OCI-LY1 (cell line): ENCODE results near the gene DDR1.
"Not testable (repeated sequence)": the region's sequence is repeated elsewhere in the genome, so short reads cannot be mapped to it uniquely, and the experiment has no call there.

Experiments
- H2AFZ ChIP-seq: fragments of 200-600 bp; sonication (generic), shearing (Covaris generic); 2 replicates; pipeline ENCODE4 v1.6.0; 2014; ENCODE audit warnings: antibody characterized with exemption, mild to moderate bottlenecking, low read length
- H3F3A ChIP-seq: fragments of 200-600 bp; sonication (generic), shearing (Covaris generic); 2 replicates; pipeline ENCODE4 v1.6.0; 2014; ENCODE audit warnings: mild to moderate bottlenecking, antibody characterized with exemption, low read length, moderate library complexity; ENCODE audit not compliant: insufficient read depth
- H3K27ac ChIP-seq: fragments of 200-600 bp; sonication (generic); 2 replicates; pipeline ENCODE4 v1.5.1; 2014; ENCODE audit warnings: low read length, mixed run types, mild to moderate bottlenecking, low read depth; ENCODE audit not compliant: poor library complexity, severe bottlenecking
- H3K27me3 ChIP-seq: fragments of 200-600 bp; sonication (generic); 2 replicates; pipeline ENCODE4 v1.6.0; 2014; ENCODE audit warnings: antibody characterized with exemption, mild to moderate bottlenecking, low read length, moderate library complexity; ENCODE audit not compliant: insufficient read depth
- H3K36me3 ChIP-seq: fragments of 200-600 bp; sonication (generic); 2 replicates; pipeline ENCODE4 v1.6.1; 2014; ENCODE audit warnings: mild to moderate bottlenecking, antibody characterized with exemption, low read length, moderate library complexity, mixed read lengths; ENCODE audit not compliant: insufficient read depth
- H3K4me1 ChIP-seq: fragments of 200-600 bp; sonication (generic); 2 replicates; pipeline ENCODE4 v1.5.1; 2014; ENCODE audit warnings: mild to moderate bottlenecking, low read length, moderate library complexity; ENCODE audit not compliant: insufficient read depth, severe bottlenecking
- H3K4me2 ChIP-seq: fragments of 200-600 bp; sonication (generic), shearing (Covaris generic); 2 replicates; pipeline ENCODE4 v1.6.1; 2014; ENCODE audit warnings: low read length
- H3K4me3 ChIP-seq: fragments of 200-600 bp; sonication (generic); 2 replicates; pipeline ENCODE4 v1.5.1; 2014; ENCODE audit warnings: low read length, low read depth, mild to moderate bottlenecking, mixed read lengths; ENCODE audit not compliant: poor library complexity, severe bottlenecking
- H3K79me2 ChIP-seq: fragments of 200-600 bp; shearing (Covaris generic); 2 replicates; pipeline ENCODE4 v1.6.1; 2016; ENCODE audit warnings: mixed run types, low read length, mixed read lengths; ENCODE audit not compliant: insufficient read depth
- H3K9ac ChIP-seq: fragments of 200-600 bp; sonication (generic), shearing (Covaris generic); 2 replicates; pipeline ENCODE4 v1.6.1; 2014; ENCODE audit warnings: mild to moderate bottlenecking, low read length, mixed read lengths
- H3K9me2 ChIP-seq: fragments of 200-600 bp; sonication (generic), shearing (Covaris generic); 2 replicates; pipeline ENCODE4 v1.6.1; 2014; ENCODE audit warnings: low read depth, mild to moderate bottlenecking, low read length, mixed read lengths
- H3K9me3 ChIP-seq: fragments of 200-600 bp; shearing (Covaris generic); 2 replicates; pipeline ENCODE4 v1.6.1; 2014; ENCODE audit warnings: low read length, mixed read lengths
- H4K20me1 ChIP-seq: fragments of 200-600 bp; sonication (generic), shearing (Covaris generic); 2 replicates; pipeline ENCODE4 v1.6.0; 2016; ENCODE audit warnings: mild to moderate bottlenecking, low read length; ENCODE audit not compliant: insufficient read depth
- EZH2 ChIP-seq: fragments of 200-600 bp; sonication (generic), shearing (Covaris generic); IDR thresholded peaks from 2 replicates; pipeline ENCODE4 v1.8.0; 2017; ENCODE audit warnings: borderline replicate concordance, mixed run types, mild to moderate bottlenecking, antibody characterized with exemption, low read length, moderate library complexity, mixed read lengths
- TF ChIP-seq, protein P1 (sequence below): fragments of 200-600 bp; sonication (generic), shearing (Covaris generic); IDR thresholded peaks from 2 replicates; pipeline ENCODE4 v1.5.1; 2017; ENCODE audit warnings: mild to moderate bottlenecking, antibody characterized with exemption, low read length, moderate library complexity, mixed read lengths

The DDR1 gene

DNA sequence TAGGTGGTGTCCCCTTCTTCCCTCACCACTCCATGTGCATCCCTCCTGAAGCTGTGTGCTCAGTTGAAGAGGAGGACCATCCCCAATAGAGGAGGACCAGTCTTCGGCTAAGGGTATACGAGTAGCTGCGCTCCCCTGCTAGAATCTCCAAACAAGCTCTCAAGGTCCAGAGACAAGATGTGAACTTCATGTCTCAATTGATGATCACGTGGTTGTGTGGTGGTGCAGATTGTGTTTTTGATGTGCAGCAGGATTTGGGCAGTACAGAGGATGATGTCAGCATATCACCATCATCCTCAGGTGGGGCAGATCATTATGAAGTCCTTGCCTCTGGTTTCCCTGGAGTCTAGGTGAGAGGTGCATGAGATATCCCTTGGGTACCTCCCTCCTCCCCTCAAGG lies 20.0 kb upstream of the DDR1 start:
- no peaks in the 10 kb centered on the region for H4K20me1 ChIP-seq
- H3K9me2 ChIP-seq = no peaks in the 10 kb centered on the region
- H3K9me3 ChIP-seq = 0 out of 2 replicates have a peak, but pooled peaks cover 5% of the 10 kb centered on the region
- H3K79me2 ChIP-seq = no peaks in the 10 kb centered on the region
- no peak overlapping the region for H2AFZ ChIP-seq
- TF ChIP-seq, protein P1, sequence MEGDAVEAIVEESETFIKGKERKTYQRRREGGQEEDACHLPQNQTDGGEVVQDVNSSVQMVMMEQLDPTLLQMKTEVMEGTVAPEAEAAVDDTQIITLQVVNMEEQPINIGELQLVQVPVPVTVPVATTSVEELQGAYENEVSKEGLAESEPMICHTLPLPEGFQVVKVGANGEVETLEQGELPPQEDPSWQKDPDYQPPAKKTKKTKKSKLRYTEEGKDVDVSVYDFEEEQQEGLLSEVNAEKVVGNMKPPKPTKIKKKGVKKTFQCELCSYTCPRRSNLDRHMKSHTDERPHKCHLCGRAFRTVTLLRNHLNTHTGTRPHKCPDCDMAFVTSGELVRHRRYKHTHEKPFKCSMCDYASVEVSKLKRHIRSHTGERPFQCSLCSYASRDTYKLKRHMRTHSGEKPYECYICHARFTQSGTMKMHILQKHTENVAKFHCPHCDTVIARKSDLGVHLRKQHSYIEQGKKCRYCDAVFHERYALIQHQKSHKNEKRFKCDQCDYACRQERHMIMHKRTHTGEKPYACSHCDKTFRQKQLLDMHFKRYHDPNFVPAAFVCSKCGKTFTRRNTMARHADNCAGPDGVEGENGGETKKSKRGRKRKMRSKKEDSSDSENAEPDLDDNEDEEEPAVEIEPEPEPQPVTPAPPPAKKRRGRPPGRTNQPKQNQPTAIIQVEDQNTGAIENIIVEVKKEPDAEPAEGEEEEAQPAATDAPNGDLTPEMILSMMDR = no peak
- TF ChIP-seq EZH2 = no peak
- no peaks in the 10 kb centered on the region; the same call in 1 of the 2 replicates for H3K36me3 ChIP-seq
- no peaks in the 10 kb centered on the region for H3F3A ChIP-seq
- no peaks in the 10 kb centered on the region for H3K4me1 ChIP-seq
- no peak overlapping the region for H3K27ac ChIP-seq
- no peak overlapping the region for H3K4me3 ChIP-seq
- H3K9ac ChIP-seq = no peak overlapping the region
- no peak overlapping the region for H3K4me2 ChIP-seq
- H3K27me3 ChIP-seq = no peaks in the 10 kb centered on the region; the same call in 1 of the 2 replicates

DNA sequence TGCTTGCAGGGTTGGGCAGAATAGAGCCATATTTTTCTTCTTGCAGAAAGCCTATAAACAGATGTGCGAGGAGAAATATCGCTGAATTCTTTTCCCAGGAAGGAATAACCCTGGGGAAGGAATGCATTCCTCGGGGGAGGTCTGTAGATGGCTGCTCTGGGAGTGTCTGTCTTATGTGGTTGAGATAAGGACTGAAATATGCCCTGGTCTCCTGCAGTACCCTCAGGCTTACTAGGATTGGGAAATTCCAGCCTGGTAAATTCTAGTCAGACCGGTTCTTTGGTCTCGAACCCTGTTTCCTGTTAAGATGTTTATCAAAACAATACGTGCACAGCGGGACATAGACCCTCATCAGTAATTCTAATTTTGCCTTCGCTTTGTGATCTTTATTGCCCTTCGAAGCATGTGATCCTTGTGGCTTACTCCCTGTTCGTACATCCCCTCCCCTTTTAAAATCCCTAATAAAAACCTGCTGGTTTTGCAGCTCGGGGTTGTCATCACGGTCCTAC lies 15.0 kb upstream of the DDR1 start:
- H4K20me1 ChIP-seq, H3K79me2 ChIP-seq, H3K36me3 ChIP-seq, H3K4me3 ChIP-seq, H2AFZ ChIP-seq, H3K27me3 ChIP-seq, H3K27ac ChIP-seq, H3K4me2 ChIP-seq, H3K9me3 ChIP-seq, H3K9ac ChIP-seq, H3F3A ChIP-seq, H3K4me1 ChIP-seq, H3K9me2 ChIP-seq: not testable (repeated sequence)

DNA sequence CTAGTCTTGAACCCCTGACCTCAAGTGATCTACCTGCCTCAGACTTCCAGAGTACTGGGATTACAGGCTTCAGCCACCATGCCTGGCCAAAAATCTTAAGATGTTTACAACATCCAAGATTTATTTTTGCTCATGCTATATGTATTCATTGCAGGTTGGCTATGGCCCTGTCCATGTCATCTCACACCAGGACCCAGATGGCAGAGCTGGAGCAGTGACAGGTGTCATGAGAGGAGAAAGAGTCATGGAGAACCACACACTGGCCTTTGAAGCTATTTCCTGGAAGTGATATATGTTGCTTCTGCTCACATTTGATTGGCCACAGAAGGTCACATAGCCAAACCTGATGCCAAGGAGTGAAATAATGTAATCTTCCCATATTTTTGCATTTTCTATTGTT lies 13.8 kb upstream of the DDR1 start:
- H3K36me3 ChIP-seq = no peaks in the 10 kb centered on the region; the same call in 1 of the 2 replicates
- no peak overlapping the region for H3K27ac ChIP-seq
- H3K9me3 ChIP-seq = peaks cover 9% of the 10 kb centered on the region
- H4K20me1 ChIP-seq = no peaks in the 10 kb centered on the region
- H3K4me1 ChIP-seq = no peaks in the 10 kb centered on the region
- no peaks in the 10 kb centered on the region for H3F3A ChIP-seq
- H3K79me2 ChIP-seq = no peaks in the 10 kb centered on the region
- no peak overlapping the region for H3K9ac ChIP-seq
- no peak overlapping the region for H2AFZ ChIP-seq
- H3K4me3 ChIP-seq = no peak overlapping the region
- H3K4me2 ChIP-seq = no peak overlapping the region
- no peaks in the 10 kb centered on the region for H3K9me2 ChIP-seq
- no peaks in the 10 kb centered on the region; the same call in 1 of the 2 replicates for H3K27me3 ChIP-seq
- TF ChIP-seq, protein P1 = no peak
- no peak for TF ChIP-seq EZH2

DNA sequence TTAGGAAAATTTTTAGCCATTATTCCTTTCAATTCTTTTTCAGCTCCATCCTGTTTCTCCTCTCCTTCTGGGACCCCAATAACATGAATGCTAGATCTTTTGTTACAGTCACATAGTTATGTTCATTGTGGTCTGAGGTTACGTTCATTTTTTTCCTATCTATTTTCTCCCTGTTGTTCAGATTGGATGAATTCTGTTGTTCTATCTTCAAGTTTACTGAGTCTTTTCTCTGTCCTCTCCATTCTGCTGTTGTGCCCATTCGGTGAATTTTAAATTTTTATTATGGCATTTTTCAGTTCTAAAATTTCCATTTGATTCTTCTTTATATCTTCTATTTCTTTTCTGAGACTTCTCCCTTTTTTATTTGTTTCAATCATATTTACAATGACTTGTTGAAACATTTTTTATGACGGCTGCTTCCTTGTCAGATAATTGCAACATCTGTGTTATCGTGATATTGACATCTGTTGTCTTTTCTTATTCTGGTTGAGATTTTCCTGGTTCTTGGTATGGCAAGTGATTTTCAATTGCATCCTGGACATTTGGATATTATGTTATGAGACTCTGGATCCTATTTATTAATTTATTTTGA lies 12.6 kb upstream of the DDR1 start:
- Histone ChIP-seq H3K79me2 (no peaks in the 10 kb centered on the region), H3K27me3 (no peaks in the 10 kb centered on the region; the same call in 1 of the 2 replicates), H3K27ac (no peak overlapping the region), H3K4me2 (no peak overlapping the region), H3F3A (no peaks in the 10 kb centered on the region), H3K4me1 (peaks cover 7% of the 10 kb centered on the region), H4K20me1 (no peaks in the 10 kb centered on the region), H3K9me3 (peaks cover 9% of the 10 kb centered on the region), H3K4me3 (no peak overlapping the region), H3K9ac (no peak overlapping the region), H3K9me2 (no peaks in the 10 kb centered on the region), H3K36me3 (no peaks in the 10 kb centered on the region; the same call in 1 of the 2 replicates), H2AFZ (no peak overlapping the region)
- TF ChIP-seq, protein P1 = no peak
- no peak for TF ChIP-seq EZH2
